HUES48 (cell line): ENCODE measurements around the gene CST6.

Source experiments
- H3K27ac ChIP-seq: one replicate; pipeline ENCODE4 v1.7.0; 2013; ENCODE audit warnings: low read depth, low read length, inconsistent platforms
- H3K27me3 ChIP-seq: 2 replicates; pipeline ENCODE4 v1.6.1; 2013; ENCODE audit warnings: mild to moderate bottlenecking, low read length; ENCODE audit not compliant: control insufficient read depth, insufficient read depth
- H3K36me3 ChIP-seq: 2 replicates; pipeline ENCODE4 v1.6.1; 2013; ENCODE audit warnings: low read length; ENCODE audit not compliant: control insufficient read depth, insufficient read depth
- H3K4me1 ChIP-seq: 2 replicates; pipeline ENCODE4 v1.6.1; 2013; ENCODE audit warnings: mild to moderate bottlenecking, low read length; ENCODE audit not compliant: control insufficient read depth, insufficient read depth
- H3K4me3 ChIP-seq: 2 replicates; pipeline ENCODE4 v1.5.1; 2013; ENCODE audit warnings: mild to moderate bottlenecking, low read depth, low read length
- H3K9ac ChIP-seq: 2 replicates; pipeline ENCODE4 v1.6.1; 2013; ENCODE audit warnings: mild to moderate bottlenecking, low read depth, low read length, moderate library complexity
- H3K9me3 ChIP-seq: 2 replicates; pipeline ENCODE4 v1.6.1; 2013; ENCODE audit warnings: low read length; ENCODE audit not compliant: control insufficient read depth, insufficient read depth

Gene CST6

GRCh38 chr11:65988791-65989592, 22.8 kb upstream of the CST6 start:
- Histone ChIP-seq H3K9ac (no peak overlapping the region), H3K27ac (no peak overlapping the region), H3K9me3 (no peaks in the 10 kb centered on the region), H3K27me3 (no peaks in the 10 kb centered on the region), H3K4me3 (no peak overlapping the region), H3K36me3 (no peaks in the 10 kb centered on the region), H3K4me1 (no peaks in the 10 kb centered on the region)

GRCh38 chr11:65992056-65992455, 19.8 kb upstream of the CST6 start:
- Histone ChIP-seq H3K4me3 (no peak overlapping the region), H3K36me3 (peaks cover under 1% of the 10 kb centered on the region; the same call in 1 of the 2 replicates)

GRCh38 chr11:65997286-65997685, 14.5 kb upstream of the CST6 start:
- Histone ChIP-seq H3K27me3 (no peaks in the 10 kb centered on the region), H3K27ac (no peak overlapping the region), H3K9me3 (no peaks in the 10 kb centered on the region), H3K9ac (no peak overlapping the region), H3K4me3 (no peak overlapping the region), H3K4me1 (no peaks in the 10 kb centered on the region), H3K36me3 (peaks cover 34% of the 10 kb centered on the region)

More at GRCh38 chr11:65992056-65992455, 19.8 kb upstream of the CST6 start:
- no peak overlapping the region for H3K9ac ChIP-seq
- no peaks in the 10 kb centered on the region for H3K9me3 ChIP-seq
- H3K27ac ChIP-seq: no peak overlapping the region
- H3K4me1 ChIP-seq: no peaks in the 10 kb centered on the region
- H3K27me3 ChIP-seq: no peaks in the 10 kb centered on the region

- Histone ChIP-seq H3K9me3 (no peaks in the 10 kb centered on the region), H3K27ac (peak within 1 kb of the TSS; percentile 99), H3K9ac (peak within 1 kb of the TSS; percentile 68), H3K4me3 (peak within 1 kb of the TSS; percentile 95), H3K36me3 (peaks cover 55% of the 10 kb centered on the region), H3K4me1 (peaks cover 5% of the 10 kb centered on the region), H3K27me3 (no peaks in the 10 kb centered on the region)
Measured at GRCh38 chr11:66001942-66002647, 9.7 kb upstream of the CST6 start, which contains the start of the genes BANF1 and EIF1AD. TSS of gene BANF1 (plus strand) at chr11:66002503. CDS start at chr11:66003251, 748 bp downstream. TSS of gene EIF1AD (minus strand) at chr11:66002157. CDS start at chr11:66000389, 1,768 bp downstream.

- Histone ChIP-seq H3K27ac (peak overlapping the region; percentile 99), H3K9me3 (no peaks in the 10 kb centered on the region), H3K4me3 (peak overlapping the region; percentile 95), H3K27me3 (no peaks in the 10 kb centered on the region), H3K4me1 (peaks cover 8% of the 10 kb centered on the region), H3K9ac (peak overlapping the region; percentile 68; the same call in 1 of the 2 replicates), H3K36me3 (peaks cover 49% of the 10 kb centered on the region)
Measured at GRCh38 chr11:66002648-66003225, 9.1 kb upstream of the CST6 start.

- peaks cover 43% of the 10 kb centered on the region for H3K36me3 ChIP-seq
- no peaks in the 10 kb centered on the region for H3K9me3 ChIP-seq
- no peak overlapping the region for H3K9ac ChIP-seq
- no peak overlapping the region for H3K27ac ChIP-seq
- H3K27me3 ChIP-seq: no peaks in the 10 kb centered on the region
- peak overlapping the region; percentile 95 for H3K4me3 ChIP-seq
- peaks cover 8% of the 10 kb centered on the region for H3K4me1 ChIP-seq
Measured at GRCh38 chr11:66003291-66003690, 8.5 kb upstream of the CST6 start.

GRCh38 chr11:66004186-66004585, 7.6 kb upstream of the CST6 start:
- Histone ChIP-seq H3K9me3 (no peaks in the 10 kb centered on the region), H3K27me3 (no peaks in the 10 kb centered on the region), H3K4me1 (peaks cover 8% of the 10 kb centered on the region), H3K9ac (no peak overlapping the region), H3K27ac (no peak overlapping the region), H3K4me3 (no peak overlapping the region), H3K36me3 (peaks cover 34% of the 10 kb centered on the region)

- H3K4me1 ChIP-seq: peaks cover 8% of the 10 kb centered on the region
- peaks cover 22% of the 10 kb centered on the region for H3K36me3 ChIP-seq
- no peaks in the 10 kb centered on the region for H3K9me3 ChIP-seq
- peaks cover 2% of the 10 kb centered on the region for H3K27me3 ChIP-seq
- H3K4me3 ChIP-seq: no peak overlapping the region
- H3K27ac ChIP-seq: no peak overlapping the region
- H3K9ac ChIP-seq: no peak overlapping the region
Measured at GRCh38 chr11:66006134-66006890, 5.5 kb upstream of the CST6 start.

- Histone ChIP-seq H3K9me3 (no peaks in the 10 kb centered on the region), H3K4me1 (peaks cover 8% of the 10 kb centered on the region), H3K27me3 (peaks cover 7% of the 10 kb centered on the region), H3K27ac (peak overlapping the region; percentile 67), H3K4me3 (no peak overlapping the region), H3K36me3 (peaks cover 22% of the 10 kb centered on the region), H3K9ac (no peak overlapping the region)
Measured at GRCh38 chr11:66006891-66007176, 5.0 kb upstream of the CST6 start.

- H3K27ac ChIP-seq: peak overlapping the region; percentile 67
- peaks cover 11% of the 10 kb centered on the region for H3K27me3 ChIP-seq
- no peaks in the 10 kb centered on the region for H3K9me3 ChIP-seq
- no peak overlapping the region for H3K9ac ChIP-seq
- peaks cover 22% of the 10 kb centered on the region for H3K36me3 ChIP-seq
- no peak overlapping the region for H3K4me3 ChIP-seq
- peaks cover 8% of the 10 kb centered on the region for H3K4me1 ChIP-seq
Measured at GRCh38 chr11:66007201-66007634, 4.6 kb upstream of the CST6 start.
